ENCODE data around the gene PMIS2. TPM values are rescaled to one million over a fixed set of nuclear protein-coding genes. Genes with fewer than 3 reads are reported as not detected.

Gene PMIS2
- total and polyA plus RNA-seq, 2 of the 8 experiments (the other 6 are each of a cell fraction or from before 2014, with no cell fraction given) = not detected

GRCh38 chr19:35545001-35545854, 40.7 kb upstream of the PMIS2 start, which contains the start of gene TMEM147:
TMEM147 (plus strand) TSS chr19:35545626; CDS start chr19:35545740, 114 bp downstream.
- H2AK5ac ChIP-seq (ENCODE audit: low read depth, low read length) = peak within 1 kb of the TSS; percentile 68; the same call in 1 of the 2 replicates
- H3K4me3 ChIP-seq (ENCODE audit: extremely low read depth in 1 of 4, insufficient read depth in 2 of 4, low read depth in 3 of 4, low read length in 4 of 4) = peak within 1 kb of the TSS; percentile 88 to 97 (median 94)
- peak within 1 kb of the TSS; percentile 84 to 90 for H3K4me2 ChIP-seq (ENCODE audit: insufficient read depth in 1 of 2, low read depth in 2 of 2, low read length in 2 of 2)
- peak within 1 kb of the TSS; percentile 4; the same call in 1 of the 2 replicates for H2AFZ ChIP-seq (ENCODE audit: low read length)
- H4K8ac ChIP-seq (ENCODE audit: extremely low read depth, insufficient read depth, low read length) = peak within 1 kb of the TSS; percentile 88
- DNase-seq (ENCODE audit: low read depth in 1 of 2, low spot score in 2 of 2) = peak; percentile 50 to 95
- H3K4me1 ChIP-seq (replicated peaks in 1 of 4; ENCODE audit: control insufficient read depth in 3 of 4, insufficient read depth in 4 of 4, low read length in 3 of 4) = peaks cover 0 to 13% (median 2%) of the 10 kb centered on the region in 4 experiments; a peak in 3 of 7 replicates
- no peak for FAIRE-seq
- no peak within 1 kb of the TSS for H2BK15ac ChIP-seq (ENCODE audit: low read length)
- H4K5ac ChIP-seq (ENCODE audit: insufficient read length, low read depth, low read length) = peak within 1 kb of the TSS; percentile 80
- H3K23ac ChIP-seq (ENCODE audit: insufficient read length) = no peak within 1 kb of the TSS
- peaks cover 18% of the 10 kb centered on the region; the same call in 1 of the 2 replicates for H3K79me1 ChIP-seq (ENCODE audit: low read depth, low read length)
- H3K4ac ChIP-seq (replicated peaks; ENCODE audit: insufficient read length, low read depth, low read length) = peak within 1 kb of the TSS; percentile 95
- no peaks in the 10 kb centered on the region for H3K9me3 ChIP-seq (ENCODE audit: insufficient read depth in 2 of 2, low read depth in 1 of 2, low read length in 1 of 2)
- peaks cover 4 to 14% of the 10 kb centered on the region in 2 experiments for H4K20me1 ChIP-seq (replicated peaks in 1 of 2; ENCODE audit: control insufficient read depth in 1 of 2, insufficient read depth in 2 of 2, low read length in 2 of 2)
- peak within 1 kb of the TSS; percentile 68 for H4K91ac ChIP-seq (replicated peaks; ENCODE audit: insufficient read length, low read length)
- peak within 1 kb of the TSS; percentile 90 for H3K56ac ChIP-seq (replicated peaks; ENCODE audit: insufficient read length, low read depth, low read length)
- peaks cover 0 to 31% of the 10 kb centered on the region in 2 experiments; a peak in 2 of 4 replicates for H3K79me2 ChIP-seq (ENCODE audit: control insufficient read depth in 1 of 2, insufficient read depth in 2 of 2, low read length in 2 of 2)
- CTCF ChIA-PET (ENCODE audit: partially characterized antibody) = interaction anchor here (0.7 to 1.3 kb wide), 2 partner anchors 29 to 50 kb away, joined by 3 read pairs; no protein-coding TSS in a partner anchor
- H3K9ac ChIP-seq (replicated peaks in 1 of 4; ENCODE audit: extremely low read depth in 1 of 4, low read depth in 3 of 4, low read length in 3 of 4) = peak within 1 kb of the TSS; percentile 80 to 85 (median 84)
- peak within 1 kb of the TSS; percentile 84 for H2BK5ac ChIP-seq (ENCODE audit: low read depth, low read length)
- WGBS, 2 experiments (ENCODE audit: extremely low coverage in 1 of 2, insufficient coverage in 1 of 2, insufficient read length in 1 of 2, insufficient replicate concordance in 2 of 2, low coverage in 1 of 2, low lambda C conversion rate in 2 of 2, missing lambda C conversion rate in 1 of 2) = 3% methylated on average over 46 of the region's 85 CpGs; no CpG with 5 or more reads in 1 of the 2 experiments
- H2BK120ac ChIP-seq (replicated peaks; ENCODE audit: low read depth, low read length) = no peak within 1 kb of the TSS
- H3K36me3 ChIP-seq (ENCODE audit: control insufficient read depth in 2 of 4, insufficient read depth in 4 of 4, low read length in 3 of 4) = peaks cover 0 to 18% (median 9%) of the 10 kb centered on the region in 4 experiments; a peak in 5 of 8 replicates
- POLR2A ChIA-PET (ENCODE audit: partially characterized antibody) = interaction anchor here (2.5 to 4.6 kb wide), 2 partner anchors 12 to 36 kb away, joined by 8 to 23 read pairs; no protein-coding TSS in a partner anchor
- H3K27ac ChIP-seq (ENCODE audit: low read depth, low read length) = peak within 1 kb of the TSS; percentile 78; the same call in 1 of the 2 replicates
- H3K18ac ChIP-seq (ENCODE audit: extremely low read depth, low read length) = peak within 1 kb of the TSS; percentile 95
- H2BK20ac ChIP-seq (ENCODE audit: low read length) = no peak within 1 kb of the TSS
- 0 out of 2 replicates have a peak within 1 kb of the TSS, but pooled peaks have one; percentile 68 for H2BK12ac ChIP-seq (ENCODE audit: low read depth, low read length)
- H3K27me3 ChIP-seq (replicated peaks in 1 of 4; ENCODE audit: control insufficient read depth in 3 of 4, extremely low read depth in 1 of 4, insufficient read depth in 3 of 4, low read length in 3 of 4) = no peaks in the 10 kb centered on the region
- peaks cover 10% of the 10 kb centered on the region; the same call in 1 of the 2 replicates for H3K23me2 ChIP-seq (ENCODE audit: low read depth, low read length)
- no peak within 1 kb of the TSS for H3K14ac ChIP-seq (ENCODE audit: insufficient read length)
- TF ChIP-seq PHF8 (conservative IDR thresholded peaks at IDR 0.05; ENCODE audit: low read depth, low read length) (peak; percentile 85), MAX (IDR thresholded peaks at IDR 0.05) (peak; percentile 61), CBX8 (IDR thresholded peaks at IDR 0.05; ENCODE audit: borderline replicate concordance, low read depth, low read length) (no peak), MAFK (IDR thresholded peaks at IDR 0.05; ENCODE audit: low read depth, low read length) (no peak), JUN (IDR thresholded peaks at IDR 0.05; ENCODE audit: low read depth, low read length) (no peak), TAF1 (IDR thresholded peaks at IDR 0.05; ENCODE audit: low read depth, low read length) (peak; percentile 78), SRF (IDR thresholded peaks at IDR 0.05; ENCODE audit: low read depth, low read length) (peak; percentile 72), BCL11A (IDR thresholded peaks at IDR 0.05; ENCODE audit: low read depth in 2 of 2, low read length in 2 of 2) (no peak), SIX5 (IDR thresholded peaks at IDR 0.05; ENCODE audit: low read depth, low read length) (peak; percentile 47; the same call in 1 of the 2 replicates)
